B cell (primary cell): ENCODE data around the gene PVALEF.

Experiments used
- EZH2 ChIP-seq: IDR thresholded peaks from 2 replicates; pipeline ENCODE4 v1.6.1; 2012; ENCODE audit warnings: borderline replicate concordance, low read depth, mild to moderate bottlenecking, moderate library complexity, low read length; ENCODE audit not compliant: insufficient read depth, poor library complexity, severe bottlenecking
- TF ChIP-seq, protein P1 (sequence below): fragments of 200-600 bp; IDR thresholded peaks from one replicate; pipeline ENCODE4 v1.8.0; 2022; ENCODE audit warnings: antibody characterized with exemption, mild to moderate bottlenecking

DNA sequence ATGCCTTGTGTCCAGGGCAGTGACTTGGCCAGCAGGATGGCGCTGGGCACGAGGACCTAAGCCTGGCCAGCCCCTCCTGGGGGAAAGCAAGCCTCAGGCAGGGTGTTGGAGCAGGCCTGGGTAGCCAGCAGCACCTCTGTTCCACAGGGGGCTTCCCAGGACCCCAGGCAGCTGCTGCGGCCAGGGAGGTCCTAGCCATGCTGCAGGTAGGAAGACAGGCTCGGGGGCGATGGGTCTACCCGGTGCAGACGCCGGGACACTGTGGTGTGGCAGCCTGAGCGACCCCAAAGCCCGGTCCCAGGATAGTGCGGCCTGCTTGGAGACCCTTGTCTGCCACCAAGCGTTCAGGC is 23.2 kb downstream of the PVALEF start:
- TF ChIP-seq, protein P1, sequence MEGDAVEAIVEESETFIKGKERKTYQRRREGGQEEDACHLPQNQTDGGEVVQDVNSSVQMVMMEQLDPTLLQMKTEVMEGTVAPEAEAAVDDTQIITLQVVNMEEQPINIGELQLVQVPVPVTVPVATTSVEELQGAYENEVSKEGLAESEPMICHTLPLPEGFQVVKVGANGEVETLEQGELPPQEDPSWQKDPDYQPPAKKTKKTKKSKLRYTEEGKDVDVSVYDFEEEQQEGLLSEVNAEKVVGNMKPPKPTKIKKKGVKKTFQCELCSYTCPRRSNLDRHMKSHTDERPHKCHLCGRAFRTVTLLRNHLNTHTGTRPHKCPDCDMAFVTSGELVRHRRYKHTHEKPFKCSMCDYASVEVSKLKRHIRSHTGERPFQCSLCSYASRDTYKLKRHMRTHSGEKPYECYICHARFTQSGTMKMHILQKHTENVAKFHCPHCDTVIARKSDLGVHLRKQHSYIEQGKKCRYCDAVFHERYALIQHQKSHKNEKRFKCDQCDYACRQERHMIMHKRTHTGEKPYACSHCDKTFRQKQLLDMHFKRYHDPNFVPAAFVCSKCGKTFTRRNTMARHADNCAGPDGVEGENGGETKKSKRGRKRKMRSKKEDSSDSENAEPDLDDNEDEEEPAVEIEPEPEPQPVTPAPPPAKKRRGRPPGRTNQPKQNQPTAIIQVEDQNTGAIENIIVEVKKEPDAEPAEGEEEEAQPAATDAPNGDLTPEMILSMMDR: no peak
- no peak for TF ChIP-seq EZH2
